Testis (tissue), 3 donors: ENCODE results near the gene TMEM92. TPM values are rescaled to one million over a fixed set of nuclear protein-coding genes. Genes with fewer than 3 reads are reported as not detected.

Experiments used
- DNase-seq: peaks from one replicate; pipeline ENCODE4 v3.0.0-alpha.2; 2019
- H3K27ac ChIP-seq, 2 donors: fragments of 200-600 bp; sonication (generic); one replicate each; pipeline ENCODE4 v1.5.1; 2019
- H3K27me3 ChIP-seq: fragments of 200-600 bp; sonication (generic); one replicate; pipeline ENCODE4 v1.5.1; 2019
- H3K36me3 ChIP-seq: fragments of 200-600 bp; sonication (generic); one replicate; pipeline ENCODE4 v1.5.1; 2017; ENCODE audit warnings: low read depth; ENCODE audit errors: missing control alignments
- H3K4me1 ChIP-seq: fragments of 200-600 bp; sonication (generic); one replicate; pipeline ENCODE4 v1.5.1; 2019
- H3K4me3 ChIP-seq, 2 donors: fragments of 200-600 bp; sonication (generic); one replicate each; pipeline ENCODE4 v1.5.1; 2017 to 2019
- H3K9me3 ChIP-seq: fragments of 200-600 bp; sonication (generic); one replicate; pipeline ENCODE4 v1.5.1; 2017
- POLR2A ChIP-seq: fragments of 450-650 bp; IDR thresholded peaks from one replicate; pipeline ENCODE4 v1.6.1; 2017; ENCODE audit warnings: antibody characterized with exemption, mild to moderate bottlenecking, moderate library complexity
- WGBS, 2 donors: methylation state at CpG; one replicate each; pipeline ENCODE4 v1.1.5; 2018; 5-methylcytosine and 5-hydroxymethylcytosine counted together
- intact Hi-C: fragments of 100-400 bp; cut with DNase I; formaldehyde crosslinking; loops from one replicate; pipeline ENCODE4 v1.15.1; 2023; ENCODE audit warnings: low total_unique reads
- polyA plus RNA-seq: library from polyadenylated mRNA; stranded (reverse); fragments of 350-450 nt; fragmentation: Illumina TruSeq; extraction: RNeasy Lipid Tissue Mini Kit (QIAGEN cat#74804); gene quantifications from one replicate; pipeline ENCODE4 v1.2.3, GENCODE V29; 2014; ENCODE audit warnings: low read depth, low replicate concordance; ENCODE audit not compliant: insufficient read depth
- total RNA-seq, 2 donors: library from RNA; depleted of rRNA; stranded (reverse); fragments of >200 nt; gene quantifications; one replicate each; pipeline ENCODE4 v1.2.3, GENCODE V29; 2016
- TF ChIP-seq, protein P1 (sequence below), 3 experiments: fragments of 450-650 bp in 2 of 3; fragments of 200-600 bp in 1 of 3; sonication (generic) in 1 of 3; IDR thresholded peaks; one replicate each; pipeline ENCODE4 v1.5.1; 2016 to 2019; ENCODE audit warnings: antibody characterized with exemption in 3 of 3, mild to moderate bottlenecking in 2 of 3, moderate library complexity in 1 of 3

The TMEM92 gene
- total and polyA plus RNA-seq, 3 donors from 2014 or later, result 0.44 to 1.5 (median 0.93) TPM

DNA sequence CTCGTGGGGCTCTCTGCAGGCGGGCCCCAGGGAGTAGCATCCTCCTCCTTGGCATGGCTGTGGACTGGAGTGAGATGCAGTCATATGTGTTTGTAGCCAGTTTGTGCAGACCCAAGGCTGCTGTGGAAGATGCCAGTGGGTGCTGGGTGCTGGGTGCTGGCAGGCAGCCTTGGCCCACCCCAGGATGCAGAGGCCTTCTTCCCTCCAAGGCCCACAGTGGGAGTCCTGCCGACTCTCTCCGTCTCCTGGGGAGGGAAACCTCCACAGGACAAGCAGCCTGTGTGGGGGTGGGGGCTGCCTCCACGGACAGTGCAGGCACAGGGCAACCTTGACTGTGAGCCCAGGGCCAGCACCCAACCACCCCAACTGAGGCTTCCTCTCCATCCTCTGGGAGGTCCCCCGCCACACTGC, 13.8 kb upstream of the TMEM92 start:
- peaks cover 34% of the 10 kb centered on the region for H3K4me1 ChIP-seq
- WGBS, 2 donors, result 50 to 85% methylated on average over 6 of the region's 6 CpGs
- no peaks in the 10 kb centered on the region for H3K27me3 ChIP-seq
- H3K27ac ChIP-seq, result peak overlapping the region in 1 of 2 donors; percentile 70
- DNase-seq, result no peak
- intact Hi-C loops, result no loop called here
- H3K9me3 ChIP-seq, result no peaks in the 10 kb centered on the region
- no peaks in the 10 kb centered on the region for H3K36me3 ChIP-seq
- H3K4me3 ChIP-seq, result no peak overlapping the region
- TF ChIP-seq, protein P1, sequence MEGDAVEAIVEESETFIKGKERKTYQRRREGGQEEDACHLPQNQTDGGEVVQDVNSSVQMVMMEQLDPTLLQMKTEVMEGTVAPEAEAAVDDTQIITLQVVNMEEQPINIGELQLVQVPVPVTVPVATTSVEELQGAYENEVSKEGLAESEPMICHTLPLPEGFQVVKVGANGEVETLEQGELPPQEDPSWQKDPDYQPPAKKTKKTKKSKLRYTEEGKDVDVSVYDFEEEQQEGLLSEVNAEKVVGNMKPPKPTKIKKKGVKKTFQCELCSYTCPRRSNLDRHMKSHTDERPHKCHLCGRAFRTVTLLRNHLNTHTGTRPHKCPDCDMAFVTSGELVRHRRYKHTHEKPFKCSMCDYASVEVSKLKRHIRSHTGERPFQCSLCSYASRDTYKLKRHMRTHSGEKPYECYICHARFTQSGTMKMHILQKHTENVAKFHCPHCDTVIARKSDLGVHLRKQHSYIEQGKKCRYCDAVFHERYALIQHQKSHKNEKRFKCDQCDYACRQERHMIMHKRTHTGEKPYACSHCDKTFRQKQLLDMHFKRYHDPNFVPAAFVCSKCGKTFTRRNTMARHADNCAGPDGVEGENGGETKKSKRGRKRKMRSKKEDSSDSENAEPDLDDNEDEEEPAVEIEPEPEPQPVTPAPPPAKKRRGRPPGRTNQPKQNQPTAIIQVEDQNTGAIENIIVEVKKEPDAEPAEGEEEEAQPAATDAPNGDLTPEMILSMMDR (IDR thresholded peaks at IDR 0.05), result no peak
- TF ChIP-seq POLR2A, result no peak

DNA sequence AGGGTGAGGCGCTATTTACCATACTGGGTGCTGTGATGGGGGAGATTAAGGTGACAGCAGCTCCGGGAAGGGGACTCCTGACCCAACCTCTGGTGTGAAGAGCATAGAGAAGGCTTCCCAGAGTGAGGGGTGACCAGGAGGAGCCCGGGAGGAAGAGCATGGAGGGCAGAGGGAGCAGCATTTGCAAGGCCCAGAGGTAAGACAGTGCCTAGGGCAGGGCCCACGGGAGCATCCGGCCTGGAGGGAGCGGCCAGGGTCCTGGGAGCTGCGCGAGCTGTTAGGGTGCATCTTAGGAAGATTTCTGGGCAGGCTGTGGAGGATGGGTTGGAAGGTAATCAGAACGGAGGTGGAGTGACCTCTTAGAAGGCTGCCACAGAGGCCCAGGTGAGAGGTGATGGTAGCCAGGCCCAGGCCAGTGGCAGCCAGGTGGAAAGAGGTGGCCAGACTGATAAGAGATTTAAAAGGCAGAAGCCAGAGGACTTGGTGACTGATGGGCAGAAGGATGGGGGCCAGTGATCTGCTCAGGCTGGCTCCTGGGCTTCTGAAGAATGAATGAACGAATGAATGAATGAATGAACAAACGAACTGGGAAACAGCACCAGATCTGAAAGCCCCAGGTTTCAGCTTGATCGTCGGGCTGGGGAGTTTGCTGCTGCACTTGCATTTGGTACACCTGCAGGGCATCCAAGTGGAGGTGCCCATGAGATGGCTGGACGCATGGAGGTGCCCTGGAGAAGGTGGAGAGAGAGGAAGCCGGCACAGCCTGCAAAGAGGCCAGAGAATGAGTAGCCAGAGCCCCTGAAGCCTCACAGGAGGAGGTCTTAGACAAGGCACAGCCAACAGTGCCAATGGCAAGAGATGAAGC, 13.0 kb upstream of the TMEM92 start:
- peaks cover 39% of the 10 kb centered on the region for H3K4me1 ChIP-seq
- no peaks in the 10 kb centered on the region for H3K27me3 ChIP-seq
- TF ChIP-seq, protein P1 (IDR thresholded peaks at IDR 0.05), result no peak
- TF ChIP-seq POLR2A, result no peak
- H3K36me3 ChIP-seq, result no peaks in the 10 kb centered on the region
- no peak for DNase-seq
- H3K27ac ChIP-seq, result no peak overlapping the region
- 90 to 92% methylated on average over 15 of the region's 15 CpGs for WGBS, 2 donors
- no peak overlapping the region for H3K4me3 ChIP-seq
- intact Hi-C loops, result no loop called here
- no peaks in the 10 kb centered on the region for H3K9me3 ChIP-seq

DNA sequence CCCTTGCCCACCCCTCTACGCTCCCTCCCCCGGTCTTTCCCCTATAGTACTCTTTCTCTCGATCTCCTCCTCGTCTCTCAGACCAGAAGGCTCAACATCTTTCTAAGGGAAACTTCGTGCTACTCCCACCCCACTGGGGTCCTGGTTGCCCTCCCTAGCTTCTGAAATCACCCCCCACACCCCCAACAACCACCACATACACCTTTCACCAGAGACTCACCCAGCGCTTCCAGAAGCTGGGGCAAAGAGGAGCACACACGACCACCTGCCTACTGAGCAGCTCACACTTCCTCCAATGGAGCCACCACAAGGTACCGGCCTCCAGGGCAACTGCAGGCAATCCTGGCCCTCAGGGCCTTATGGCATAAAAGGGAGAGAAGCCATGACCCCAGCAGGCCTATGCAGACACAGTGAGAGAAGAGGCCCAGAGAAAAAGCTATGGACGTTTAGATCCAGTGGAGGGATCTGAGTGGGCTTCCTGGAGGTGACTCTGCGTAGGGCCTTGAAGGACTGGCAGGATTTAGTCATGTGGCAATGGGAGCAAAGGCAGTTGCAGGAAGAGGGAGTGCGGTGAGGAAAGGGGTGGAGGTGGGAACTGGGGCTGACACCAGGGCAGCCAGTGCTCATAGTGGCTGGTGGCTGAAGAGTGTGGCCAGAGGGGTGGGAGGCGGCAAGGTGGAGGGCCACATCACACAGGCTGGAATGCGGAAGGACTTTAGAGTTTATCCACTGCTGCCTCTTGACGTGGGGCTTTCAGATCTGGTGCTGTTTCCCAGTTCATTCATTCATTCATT, 12.1 kb upstream of the TMEM92 start:
- H3K27me3 ChIP-seq, result no peaks in the 10 kb centered on the region
- no peak overlapping the region for H3K4me3 ChIP-seq
- WGBS, 2 donors, result 89% methylated on average over 14 of the region's 14 CpGs
- H3K36me3 ChIP-seq, result no peaks in the 10 kb centered on the region
- H3K27ac ChIP-seq, result no peak overlapping the region
- TF ChIP-seq POLR2A, result no peak
- TF ChIP-seq, protein P1 (IDR thresholded peaks at IDR 0.05), result no peak
- no peak for DNase-seq
- no peaks in the 10 kb centered on the region for H3K9me3 ChIP-seq
- H3K4me1 ChIP-seq, result peaks cover 48% of the 10 kb centered on the region
- intact Hi-C loops, result no loop called here

DNA sequence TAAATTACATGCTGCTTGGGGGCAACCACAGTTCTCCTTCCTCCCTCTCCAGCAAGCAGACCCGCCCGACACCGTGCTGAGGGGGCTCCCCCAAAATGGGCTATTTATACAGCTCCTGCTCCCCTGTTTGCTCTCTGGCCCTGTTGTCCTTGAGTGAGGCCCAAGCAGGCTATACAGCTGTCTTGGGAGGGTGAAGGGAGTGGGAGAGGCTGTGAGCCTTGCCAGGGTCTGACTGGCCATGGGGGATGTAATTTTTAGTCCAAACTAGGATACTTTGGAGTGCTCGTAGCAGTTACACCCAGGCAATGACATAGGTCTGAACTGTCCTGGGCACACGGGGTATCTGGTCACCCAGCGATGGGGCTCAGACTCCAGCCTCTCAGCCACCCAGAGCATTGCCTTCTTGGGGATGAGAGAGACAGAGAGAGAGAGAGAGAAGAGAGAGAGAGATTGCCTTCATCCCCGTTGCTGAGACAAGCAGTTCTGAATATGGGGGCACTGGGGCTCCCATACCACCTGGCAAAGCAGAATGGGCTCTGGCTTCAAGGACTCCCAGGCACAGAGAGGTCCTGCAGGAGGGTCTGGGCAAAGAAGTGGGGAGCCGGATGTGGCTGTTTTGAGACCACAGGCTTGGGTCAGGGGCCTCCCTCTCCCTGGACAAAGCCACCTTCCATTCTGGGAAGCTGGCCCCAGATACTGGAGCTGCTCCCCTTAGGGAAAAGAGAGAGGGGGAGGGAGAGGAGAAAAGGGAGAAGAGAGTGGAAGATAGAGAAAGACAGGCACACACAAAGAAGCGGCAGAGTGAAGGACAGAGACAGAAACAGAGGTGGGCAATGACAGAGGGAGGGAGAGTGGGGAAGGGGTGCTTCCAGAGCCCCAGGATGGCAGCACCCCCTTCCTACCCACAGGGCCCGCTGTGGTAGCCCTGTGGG, 10.7 kb upstream of the TMEM92 start:
- intact Hi-C loops, result no loop called here
- Histone ChIP-seq H3K36me3 (no peaks in the 10 kb centered on the region), H3K4me3 (no peak overlapping the region), H3K27me3 (no peaks in the 10 kb centered on the region), H3K4me1 (peaks cover 52% of the 10 kb centered on the region), H3K9me3 (no peaks in the 10 kb centered on the region), H3K27ac (peak overlapping the region; percentile 63 to 66)
- TF ChIP-seq, protein P1 (IDR thresholded peaks at IDR 0.05), result no peak
- TF ChIP-seq POLR2A, result no peak
- 36 to 37% methylated on average over 10 of the region's 10 CpGs for WGBS, 2 donors
- DNase-seq, result no peak
